ENCODE data around the gene GPATCH2L. TPM values are rescaled to one million over a fixed set of nuclear protein-coding genes. Genes with fewer than 3 reads are reported as not detected.

GPATCH2L gene
- total RNA-seq, 8 experiments from 2014 or later: 30.8 to 53.9 (median 46.9) TPM

DNA sequence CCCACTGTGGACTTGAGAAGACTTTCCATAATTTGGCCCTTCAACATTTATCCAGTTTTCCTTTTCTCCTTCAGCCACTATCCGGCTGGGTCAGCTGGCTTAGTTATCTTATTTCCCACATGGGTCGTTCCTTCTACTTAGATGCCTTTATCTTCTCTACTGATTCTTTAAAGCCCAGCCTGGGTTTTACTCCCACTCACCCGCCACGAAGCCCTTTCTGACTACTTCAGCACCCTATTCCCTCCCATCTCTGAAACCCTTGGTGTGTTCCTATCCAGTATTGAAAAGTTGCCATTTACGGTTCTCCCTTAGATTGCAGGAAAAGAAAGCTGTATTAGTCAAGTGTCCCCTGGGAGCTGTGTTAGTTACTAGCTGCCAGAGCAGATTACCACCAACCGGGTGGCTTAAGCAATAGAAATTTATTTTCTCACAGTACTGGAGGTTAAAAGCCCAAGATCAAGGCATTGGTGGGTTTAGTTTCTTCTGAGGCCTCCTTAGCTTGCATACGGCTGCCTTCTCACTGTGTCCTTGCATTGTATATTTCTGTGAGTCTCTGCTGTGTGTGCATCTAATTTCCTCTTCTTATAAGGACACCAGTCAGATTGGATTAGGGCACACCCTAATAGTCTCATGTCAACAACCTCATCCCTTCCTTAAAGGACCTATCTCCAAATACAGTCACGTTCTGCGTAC, 105.5 kb downstream of the GPATCH2L start:
- in situ Hi-C loops (cut with MboI; ENCODE audit: low pct_unique_long_range_greater_than_20kb in 2 of 9, low sequenced_read_pairs in 9 of 9, unreplicated experiment in 9 of 9): no loop called here
- Histone ChIP-seq H3K27ac (no peak overlapping the region), H3K4me3 (no peak overlapping the region), H3K4me1 (replicated peaks in 1 of 2) (peaks cover 10 to 11% of the 10 kb centered on the region in 2 donors)
- 76 to 100% (median 89%) methylated on average over 1 to 9 of the region's 9 CpGs for WGBS, 10 experiments
- peak in 1 of 8 experiments; percentile 22 for ATAC-seq (replicated peaks in 6 of 8)

DNA sequence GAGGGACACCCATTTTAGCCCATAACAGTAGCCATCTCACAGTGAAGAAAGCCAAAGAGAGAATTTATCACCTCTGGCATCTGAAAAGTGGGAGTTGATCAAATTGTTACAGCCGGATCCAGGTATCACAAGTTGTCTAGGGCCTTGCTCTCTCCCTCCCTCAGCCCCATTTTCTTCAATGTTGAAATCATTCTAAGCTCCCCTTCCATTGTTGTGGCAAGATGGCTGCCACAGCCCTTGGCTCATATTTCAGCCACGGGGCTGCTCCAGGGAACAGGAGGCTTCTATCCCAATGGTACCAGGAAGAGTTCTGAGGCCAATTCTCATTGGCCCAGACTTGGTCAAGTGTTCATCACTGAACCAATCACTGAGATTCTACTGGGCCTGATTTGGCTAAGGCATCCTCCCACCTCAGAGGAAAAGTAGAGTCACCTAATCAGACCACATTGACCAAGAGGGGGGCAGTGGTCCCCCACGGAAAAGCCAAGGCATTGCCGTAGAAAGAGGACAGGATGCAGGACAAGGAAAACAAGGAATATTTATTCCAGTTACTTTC, 106.2 kb downstream of the GPATCH2L start:
- Histone ChIP-seq H3K4me3 (no peak overlapping the region), H3K4me1 (replicated peaks in 1 of 2) (peaks cover 10 to 11% of the 10 kb centered on the region in 2 donors), H3K27ac (no peak overlapping the region)
- ATAC-seq (replicated peaks in 6 of 8): no peak
- in situ Hi-C loops (cut with MboI; ENCODE audit: low pct_unique_long_range_greater_than_20kb in 2 of 9, low sequenced_read_pairs in 9 of 9, unreplicated experiment in 9 of 9): no loop called here
- 66 to 92% (median 81%) methylated on average over 2 to 3 of the region's 4 CpGs; no CpG with 5 or more reads in 5 of the 10 experiments for WGBS, 10 experiments

DNA sequence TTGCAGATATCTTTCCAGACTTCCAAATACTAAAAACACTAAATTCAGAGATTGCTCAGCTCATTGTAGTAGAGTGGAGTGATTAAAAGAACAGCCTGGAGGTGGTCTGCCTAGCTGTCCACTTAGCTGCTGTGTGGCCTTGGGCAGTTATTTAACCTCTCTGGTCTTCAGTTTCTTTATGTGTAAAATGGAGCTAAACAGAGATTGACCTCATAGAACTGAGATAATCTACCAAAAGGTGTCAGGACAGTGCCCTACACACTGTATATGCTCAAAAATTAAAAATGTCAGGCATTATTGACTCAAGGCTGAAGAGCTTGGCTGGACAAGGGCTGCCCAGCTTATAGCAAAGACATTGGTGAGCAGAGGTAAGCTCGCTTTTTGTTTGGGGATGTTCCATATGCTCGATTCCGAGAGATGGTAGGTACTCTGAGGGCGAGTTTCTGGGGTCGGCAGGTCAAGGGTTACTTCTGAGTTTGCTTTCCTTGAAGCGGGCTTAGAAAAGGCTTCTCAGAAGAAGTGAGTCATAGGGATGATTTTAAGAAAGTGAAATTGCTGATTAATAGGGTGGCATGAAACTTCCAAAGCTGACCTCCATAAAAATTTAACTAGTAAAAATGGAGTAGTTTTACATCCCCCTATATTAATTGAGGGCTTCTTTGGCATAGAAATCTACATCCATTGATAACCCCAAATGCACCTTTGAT, 107.5 kb downstream of the GPATCH2L start:
- Histone ChIP-seq H3K27ac (no peak overlapping the region), H3K4me3 (no peak overlapping the region), H3K4me1 (replicated peaks in 1 of 2) (peaks cover 4 to 9% of the 10 kb centered on the region in 2 donors)
- in situ Hi-C loops (cut with MboI; ENCODE audit: low pct_unique_long_range_greater_than_20kb in 2 of 9, low sequenced_read_pairs in 9 of 9, unreplicated experiment in 9 of 9): no loop called here
- 73 to 96% (median 87%) methylated on average over 3 to 6 of the region's 6 CpGs; no CpG with 5 or more reads in 3 of the 10 experiments for WGBS, 10 experiments
- ATAC-seq (replicated peaks in 6 of 8): no peak

DNA sequence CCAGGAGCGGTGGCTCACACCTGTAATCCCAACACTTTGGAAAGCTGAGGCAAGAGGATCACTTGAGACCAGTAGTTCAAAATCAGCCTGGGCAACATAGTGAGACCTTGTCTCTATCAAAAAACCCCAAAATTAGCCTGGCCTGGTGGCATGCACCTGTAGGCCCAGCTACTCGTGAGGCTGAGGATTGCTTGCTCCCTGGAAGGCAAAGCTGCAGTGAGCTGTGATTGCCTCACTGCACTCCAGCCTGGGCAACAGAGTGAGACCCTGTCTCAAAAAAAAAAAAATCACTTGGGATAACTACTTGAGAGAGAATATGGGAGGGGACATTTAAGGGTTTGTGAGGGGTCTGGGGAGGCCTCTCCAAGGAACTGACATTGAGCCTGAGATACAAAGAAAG, 109.0 kb downstream of the GPATCH2L start:
- Histone ChIP-seq H3K4me3 (no peak overlapping the region), H3K27ac (no peak overlapping the region), H3K4me1 (replicated peaks in 1 of 2) (peaks cover 4 to 9% of the 10 kb centered on the region in 2 donors)
- WGBS, 10 experiments: 40 to 100% (median 92%) methylated on average over 1 to 2 of the region's 2 CpGs; no CpG with 5 or more reads in 7 of the 10 experiments
- in situ Hi-C loops (cut with MboI; ENCODE audit: low pct_unique_long_range_greater_than_20kb in 2 of 9, low sequenced_read_pairs in 9 of 9, unreplicated experiment in 9 of 9): no loop called here
- ATAC-seq (replicated peaks in 6 of 8): no peak

DNA sequence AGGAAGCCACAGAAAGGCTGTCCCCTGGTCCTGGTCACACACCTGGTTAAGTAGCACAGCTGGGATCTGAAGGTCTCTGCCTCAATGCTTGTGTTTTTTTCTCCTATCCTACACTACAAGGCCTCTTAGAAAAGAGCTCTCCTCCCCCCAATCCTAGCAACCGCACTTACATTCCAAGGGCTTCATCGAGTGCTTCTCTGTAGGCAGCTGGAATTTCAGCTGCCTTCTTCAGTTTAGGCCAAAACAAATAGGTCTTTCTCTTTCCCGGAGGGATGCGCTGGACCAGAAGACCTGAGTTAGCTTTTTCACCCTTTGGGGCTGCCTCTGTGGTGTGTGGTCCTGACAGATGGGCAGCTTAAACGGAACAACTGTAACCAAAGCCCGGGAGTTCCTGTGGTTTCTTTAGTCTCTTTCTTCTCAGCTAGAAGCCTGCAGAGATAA, 109.7 kb downstream of the GPATCH2L start:
- no peak for ATAC-seq (replicated peaks in 6 of 8)
- in situ Hi-C loops (cut with MboI; ENCODE audit: low pct_unique_long_range_greater_than_20kb in 2 of 9, low sequenced_read_pairs in 9 of 9, unreplicated experiment in 9 of 9): no loop called here
- 0 to 51% (median 39%) methylated on average over 2 to 5 of the region's 6 CpGs; no CpG with 5 or more reads in 5 of the 10 experiments for WGBS, 10 experiments
- H3K4me1 ChIP-seq (replicated peaks in 1 of 2): peaks cover 4 to 8% of the 10 kb centered on the region in 2 donors
- H3K4me3 ChIP-seq: no peak overlapping the region
- no peak overlapping the region for H3K27ac ChIP-seq

DNA sequence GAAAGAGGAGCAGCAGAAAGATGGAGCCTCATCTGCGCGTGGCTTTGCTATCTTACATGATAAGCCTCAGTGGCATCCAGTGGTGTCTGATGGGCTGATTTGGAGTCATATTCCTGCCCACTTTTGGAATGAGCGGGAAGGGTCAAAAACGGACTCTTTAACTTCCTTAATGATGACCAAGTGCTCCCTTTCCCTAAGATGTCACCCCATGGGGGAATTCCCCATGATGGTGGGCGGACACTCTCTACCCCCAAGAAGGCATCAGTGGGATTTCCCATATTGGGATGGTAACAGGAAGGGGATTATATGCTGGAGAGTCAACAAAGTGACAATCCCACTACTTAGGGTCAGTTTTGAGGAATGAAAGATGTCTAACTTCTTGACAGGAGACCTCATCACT, 110.9 kb downstream of the GPATCH2L start:
- Histone ChIP-seq H3K4me3 (no peak overlapping the region), H3K27ac (no peak overlapping the region), H3K4me1 (replicated peaks in 1 of 2) (no peaks in the 10 kb centered on the region)
- 23 to 100% (median 95%) methylated on average over 1 to 5 of the region's 5 CpGs; no CpG with 5 or more reads in 1 of the 10 experiments for WGBS, 10 experiments
- ATAC-seq (replicated peaks in 6 of 8): no peak
- in situ Hi-C loops (cut with MboI; ENCODE audit: low pct_unique_long_range_greater_than_20kb in 2 of 9, low sequenced_read_pairs in 9 of 9, unreplicated experiment in 9 of 9): no loop called here

Other genes with a start within 250 kb of the GPATCH2L start
- gene TGFB3, start 169.9 kb upstream of the GPATCH2L start, total RNA-seq: 10 to 100 TPM in 2 of 8 experiments, 1 to 10 TPM in 5, under 1 TPM in 1; 0.96 to 21.7 (median 3.6) TPM
- 10 to 100 TPM; 30.0 to 63.3 (median 35.8) TPM for gene IFT43, start 166.2 kb upstream of the GPATCH2L start, total RNA-seq
- 1 to 10 TPM in 4 of 8 experiments, under 1 TPM in 4; 0.10 to 3.3 (median 1.1) TPM for gene ESRRB, start 224.2 kb downstream of the GPATCH2L start, total RNA-seq